Measurements from ENCODE around the gene KNSTRN.

- TF ChIP-seq POLR2AphosphoS5 (IDR thresholded peaks at IDR 0.05): no peak
- TF ChIP-seq, protein P1, sequence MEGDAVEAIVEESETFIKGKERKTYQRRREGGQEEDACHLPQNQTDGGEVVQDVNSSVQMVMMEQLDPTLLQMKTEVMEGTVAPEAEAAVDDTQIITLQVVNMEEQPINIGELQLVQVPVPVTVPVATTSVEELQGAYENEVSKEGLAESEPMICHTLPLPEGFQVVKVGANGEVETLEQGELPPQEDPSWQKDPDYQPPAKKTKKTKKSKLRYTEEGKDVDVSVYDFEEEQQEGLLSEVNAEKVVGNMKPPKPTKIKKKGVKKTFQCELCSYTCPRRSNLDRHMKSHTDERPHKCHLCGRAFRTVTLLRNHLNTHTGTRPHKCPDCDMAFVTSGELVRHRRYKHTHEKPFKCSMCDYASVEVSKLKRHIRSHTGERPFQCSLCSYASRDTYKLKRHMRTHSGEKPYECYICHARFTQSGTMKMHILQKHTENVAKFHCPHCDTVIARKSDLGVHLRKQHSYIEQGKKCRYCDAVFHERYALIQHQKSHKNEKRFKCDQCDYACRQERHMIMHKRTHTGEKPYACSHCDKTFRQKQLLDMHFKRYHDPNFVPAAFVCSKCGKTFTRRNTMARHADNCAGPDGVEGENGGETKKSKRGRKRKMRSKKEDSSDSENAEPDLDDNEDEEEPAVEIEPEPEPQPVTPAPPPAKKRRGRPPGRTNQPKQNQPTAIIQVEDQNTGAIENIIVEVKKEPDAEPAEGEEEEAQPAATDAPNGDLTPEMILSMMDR (IDR thresholded peaks at IDR 0.05): no peak
- no peak for TF ChIP-seq POLR2A (IDR thresholded peaks at IDR 0.05)
Observed at GRCh38 chr15:40415226-40415625, 32.7 kb downstream of the KNSTRN start.

All from stomach (tissue), 4 donors.